Stimulated activated CD8-positive, alpha-beta memory T cell treated with anti-CD3 and anti-CD28 coated beads, Interleukin-7, amount 100 ng/mL, for 24 hours (primary cell): ENCODE results near the gene PCBP4.

Experiments used
- DNase-seq: peaks from one replicate; pipeline ENCODE4 v3.0.0-alpha.2; 2020; ENCODE audit warnings: low read depth

The PCBP4 gene

GRCh38 chr3:51971350-51971749 is 4.1 kb upstream of the PCBP4 start:
- DNase-seq, result no peak

- no peak for DNase-seq
Measured at GRCh38 chr3:51970606-51971300, 3.5 kb upstream of the PCBP4 start.

- no peak for DNase-seq
Measured at GRCh38 chr3:51969841-51970240, 2.6 kb upstream of the PCBP4 start.

- no peak for DNase-seq
Measured at GRCh38 chr3:51968883-51969678, 1.8 kb upstream of the PCBP4 start.

- no peak for DNase-seq
Measured at GRCh38 chr3:51968170-51968775, 1.0 kb upstream of the PCBP4 start.

- DNase-seq, result no peak
Measured at GRCh38 chr3:51966922-51967383, 301 bp downstream of the PCBP4 start.

- DNase-seq, result no peak
Measured at GRCh38 chr3:51966486-51966885, 768 bp downstream of the PCBP4 start.

GRCh38 chr3:51966016-51966415 is 1.2 kb downstream of the PCBP4 start:
- DNase-seq, result no peak

- no peak for DNase-seq
Measured at GRCh38 chr3:51964521-51964920, 2.7 kb downstream of the PCBP4 start.

- no peak for DNase-seq
Measured at GRCh38 chr3:51963951-51964451, 3.3 kb downstream of the PCBP4 start.

- DNase-seq, result no peak
Measured at GRCh38 chr3:51962854-51963530, 4.3 kb downstream of the PCBP4 start.

- DNase-seq, result no peak
Measured at GRCh38 chr3:51961602-51962569, 5.4 kb downstream of the PCBP4 start.

GRCh38 chr3:51961011-51961410 is 6.2 kb downstream of the PCBP4 start:
- DNase-seq, result no peak

GRCh38 chr3:51960386-51960785 is 6.9 kb downstream of the PCBP4 start:
- DNase-seq, result no peak

GRCh38 chr3:51959651-51960050 is 7.6 kb downstream of the PCBP4 start:
- no peak for DNase-seq

GRCh38 chr3:51958603-51959521 is 8.4 kb downstream of the PCBP4 start:
- no peak for DNase-seq

GRCh38 chr3:51957520-51958205 is 9.6 kb downstream of the PCBP4 start:
- DNase-seq, result no peak

- DNase-seq, result no peak
Measured at GRCh38 chr3:51955893-51956770, 11.1 kb downstream of the PCBP4 start.
